Activated CD4-positive, alpha-beta T cell treated with anti-CD3 and anti-CD28 coated beads for 1 hour (primary cell): ENCODE results near the gene SLFN12L.
"Not testable (repeated sequence)": the region's sequence is repeated elsewhere in the genome, so short reads cannot be mapped to it uniquely, and the experiment has no call there.

ENCODE experiments used
- DNase-seq: peaks from one replicate; pipeline ENCODE4 v3.0.0-alpha.2; 2020

Gene SLFN12L

DNA sequence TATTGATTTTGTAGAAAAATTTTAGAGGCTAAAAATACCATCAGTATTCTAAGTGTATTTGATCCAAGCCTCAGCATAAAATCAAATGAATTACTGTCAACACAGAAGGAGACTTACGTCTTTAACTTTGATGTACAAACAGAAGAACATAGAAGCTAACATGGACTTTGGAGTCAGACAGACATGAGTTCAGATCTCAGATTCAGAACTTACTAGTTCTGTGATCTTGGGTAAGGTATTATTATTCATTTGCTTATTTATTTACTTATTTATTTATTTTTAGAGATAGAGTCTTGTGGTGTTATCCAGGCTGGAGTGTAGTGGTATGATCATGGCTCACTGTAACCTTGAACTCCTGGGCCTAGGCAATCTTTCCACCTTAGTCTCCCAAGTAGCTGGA lies 4.0 kb upstream of the SLFN12L start:
- DNase-seq = no peak

- no peak for DNase-seq
Observed at GRCh38 chr17:35540589-35541404, 3.3 kb upstream of the SLFN12L start.

GRCh38 chr17:35539659-35540026 lies 2.2 kb upstream of the SLFN12L start:
- DNase-seq = no peak

GRCh38 chr17:35536664-35537171 lies 760 bp downstream of the SLFN12L start:
- no peak for DNase-seq

GRCh38 chr17:35535406-35535805 lies 2.1 kb downstream of the SLFN12L start:
- DNase-seq = not testable (repeated sequence)

DNA sequence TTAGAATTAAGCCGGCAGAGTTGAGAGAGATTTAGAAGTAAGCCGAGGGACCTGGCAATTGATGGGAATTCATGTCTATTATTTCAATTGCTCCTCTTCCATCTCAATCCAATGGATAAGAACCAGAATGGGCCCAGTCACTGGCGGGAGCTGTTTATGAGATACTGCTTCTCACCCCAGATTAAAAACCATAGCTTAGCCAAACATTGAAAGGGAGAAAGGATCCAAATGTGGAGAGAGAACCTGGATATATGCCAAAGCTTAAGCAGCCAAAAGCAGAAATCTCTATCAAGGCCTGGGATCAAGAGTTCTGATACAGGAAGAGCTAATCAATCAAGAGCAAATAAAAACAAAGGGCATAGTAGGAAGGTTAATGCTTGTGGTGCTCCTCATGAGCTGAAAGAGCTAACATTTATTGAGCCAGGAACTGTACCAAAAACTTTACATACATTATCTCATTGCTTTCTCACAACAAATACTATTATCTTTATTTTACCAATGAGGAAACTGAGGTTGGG lies 2.8 kb downstream of the SLFN12L start:
- DNase-seq = no peak

- no peak for DNase-seq
Observed at GRCh38 chr17:35531160-35531559, 6.3 kb downstream of the SLFN12L start.

DNA sequence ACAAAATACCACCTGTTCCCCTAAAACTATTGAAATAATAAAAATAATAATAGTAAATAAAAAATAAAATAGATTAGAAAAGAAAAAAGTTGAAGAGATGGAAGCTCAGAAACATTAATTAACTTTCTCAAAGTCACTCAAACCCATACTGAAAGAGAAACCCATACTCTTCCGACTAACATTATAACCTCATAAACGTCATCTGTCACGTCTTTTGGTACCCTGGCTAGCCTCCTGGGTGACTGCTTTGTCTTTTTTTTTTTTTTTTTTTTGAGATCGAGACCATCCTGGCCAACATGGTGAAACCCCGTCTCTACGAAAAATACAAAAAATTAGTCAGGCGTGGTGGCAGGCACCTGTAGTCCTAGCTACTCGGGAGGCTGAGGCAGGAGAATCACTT lies 7.6 kb downstream of the SLFN12L start:
- no peak for DNase-seq

GRCh38 chr17:35529326-35529725 lies 8.2 kb downstream of the SLFN12L start:
- DNase-seq = not testable (repeated sequence)

GRCh38 chr17:35523296-35523695 lies 14.2 kb downstream of the SLFN12L start:
- DNase-seq = no peak

DNA sequence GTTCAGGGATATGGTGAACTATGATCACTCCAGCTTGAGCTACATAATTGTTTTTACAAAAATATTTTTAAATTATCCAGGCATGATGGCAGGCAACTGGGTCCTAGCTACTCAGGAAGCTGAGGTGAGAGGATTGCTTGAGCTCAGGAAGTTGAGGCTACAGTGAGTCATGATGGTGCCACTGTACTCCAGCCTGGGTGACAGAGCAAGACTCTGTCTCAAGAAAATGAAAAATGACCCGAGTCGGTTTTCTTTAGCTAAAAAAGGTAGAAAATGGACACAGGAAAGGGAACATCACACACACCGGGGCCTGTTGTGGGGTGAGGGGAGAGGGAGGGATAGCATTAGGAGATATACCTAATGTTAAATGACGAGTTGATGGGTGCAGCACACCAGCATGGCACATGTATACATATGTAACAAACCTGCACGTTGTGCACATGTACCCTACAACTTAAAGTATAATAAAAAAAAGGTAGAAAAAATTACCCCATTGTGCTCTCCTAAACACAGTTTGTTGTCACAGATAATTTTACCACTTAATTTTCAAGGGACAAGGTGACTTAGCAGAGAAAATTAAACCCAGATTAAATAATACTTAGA lies 15.7 kb downstream of the SLFN12L start:
- DNase-seq = not testable (repeated sequence)

GRCh38 chr17:35521150-35521549 lies 16.3 kb downstream of the SLFN12L start:
- DNase-seq = no peak

DNA sequence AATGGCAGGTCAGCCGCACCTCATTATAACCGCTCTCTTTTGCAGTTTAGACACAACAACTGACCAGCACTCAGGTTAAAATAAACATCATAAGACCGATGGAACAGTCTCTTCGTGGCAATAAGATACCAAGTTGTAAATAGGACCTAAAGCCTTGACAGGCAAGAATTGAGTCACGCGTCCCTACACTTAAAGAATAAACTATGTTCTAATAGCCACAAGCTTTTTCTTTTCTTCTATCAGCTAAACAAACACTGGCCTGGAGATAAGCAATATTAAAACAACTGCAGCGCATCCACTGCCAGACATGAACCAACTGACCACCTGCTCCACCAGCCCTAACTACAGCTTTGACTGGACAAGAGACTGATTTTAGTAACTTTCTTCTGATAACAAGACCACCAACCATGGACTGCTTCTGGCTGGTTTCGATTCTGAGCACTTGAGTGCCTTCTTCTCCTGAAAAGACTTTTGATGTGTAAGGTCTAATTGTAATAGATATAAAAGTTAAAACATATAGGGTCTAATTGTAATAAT lies 17.5 kb downstream of the SLFN12L start:
- DNase-seq = no peak

- DNase-seq = no peak
Observed at GRCh38 chr17:35519439-35519838, 18.0 kb downstream of the SLFN12L start.

- not testable (repeated sequence) for DNase-seq
Observed at GRCh38 chr17:35518431-35518830, 19.0 kb downstream of the SLFN12L start.

- DNase-seq = no peak
Observed at GRCh38 chr17:35515027-35515426, 22.5 kb downstream of the SLFN12L start.

DNA sequence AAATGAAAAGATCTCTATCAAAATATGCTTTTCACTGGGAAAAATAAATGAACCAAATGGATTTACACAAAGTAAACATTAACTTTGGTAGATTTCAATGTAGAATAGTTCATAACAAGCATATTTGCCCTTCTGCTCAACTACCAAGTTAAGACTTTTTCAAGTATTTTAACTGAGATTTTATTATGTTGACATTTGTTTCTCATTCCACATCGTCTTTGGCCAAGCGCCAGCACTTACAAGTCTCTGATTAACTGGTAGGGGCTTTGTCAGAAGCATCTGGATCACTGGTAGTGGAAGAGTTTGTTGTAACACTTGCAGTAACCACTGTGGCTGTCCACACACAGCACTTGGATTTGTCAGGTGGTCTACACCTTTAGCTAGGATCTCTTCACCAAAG lies 22.9 kb downstream of the SLFN12L start:
- no peak for DNase-seq

DNA sequence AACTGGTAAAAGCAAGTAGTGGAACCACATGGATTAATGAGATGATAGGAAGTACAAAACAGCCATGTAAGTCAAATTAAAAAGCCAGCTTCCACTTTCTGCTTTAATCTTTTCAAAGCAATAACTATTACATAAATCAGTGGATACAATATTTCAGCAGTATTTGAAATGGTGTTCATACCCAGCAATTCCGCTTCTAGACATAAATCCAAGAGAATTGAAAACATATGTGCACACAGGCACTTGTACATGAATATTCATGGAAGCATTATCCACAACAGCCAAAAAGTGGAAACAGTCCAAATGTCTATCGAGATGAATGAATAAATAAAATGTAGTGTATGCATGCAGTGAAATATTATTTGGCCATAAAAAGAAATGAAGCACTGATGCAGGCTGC lies 27.4 kb downstream of the SLFN12L start:
- DNase-seq = no peak

DNA sequence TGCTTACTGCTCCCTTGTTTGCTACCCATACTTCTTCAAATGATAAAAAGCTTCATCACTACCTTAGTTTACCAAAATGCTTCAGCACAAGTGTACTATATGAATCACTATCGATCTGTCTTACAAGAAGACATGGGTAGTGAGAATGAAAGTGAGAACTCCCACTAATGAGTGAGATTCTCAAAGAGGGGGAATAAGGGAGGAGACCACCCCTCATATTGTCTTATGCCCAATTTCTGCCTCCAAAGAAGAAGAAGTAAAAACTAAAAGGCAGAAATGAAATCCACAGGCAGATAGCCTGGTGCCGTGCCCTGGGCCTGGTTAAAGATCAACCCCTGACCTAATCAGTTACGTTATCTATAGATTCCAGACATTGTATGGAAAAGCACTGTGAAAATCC lies 29.8 kb downstream of the SLFN12L start:
- DNase-seq = not testable (repeated sequence)

DNA sequence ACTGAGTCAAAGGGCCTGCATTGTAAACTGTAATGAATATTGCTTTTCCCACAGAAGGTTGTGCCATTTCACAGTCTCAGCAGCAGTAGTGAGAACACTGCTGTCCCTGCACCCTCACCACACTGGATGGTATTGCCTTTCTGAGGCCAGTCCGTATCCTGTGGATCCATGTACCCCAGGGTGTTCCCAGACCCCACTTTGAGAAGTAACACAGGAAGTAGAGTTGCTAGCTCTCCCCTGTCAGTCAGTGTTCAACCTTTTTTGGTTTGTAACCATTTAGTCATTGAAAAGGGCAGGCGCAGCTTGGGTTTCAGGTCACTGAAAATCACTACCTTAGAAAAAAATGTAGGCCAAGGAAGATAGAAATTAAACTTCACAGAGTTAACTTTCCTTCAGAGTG lies 37.9 kb downstream of the SLFN12L start:
- no peak for DNase-seq

DNA sequence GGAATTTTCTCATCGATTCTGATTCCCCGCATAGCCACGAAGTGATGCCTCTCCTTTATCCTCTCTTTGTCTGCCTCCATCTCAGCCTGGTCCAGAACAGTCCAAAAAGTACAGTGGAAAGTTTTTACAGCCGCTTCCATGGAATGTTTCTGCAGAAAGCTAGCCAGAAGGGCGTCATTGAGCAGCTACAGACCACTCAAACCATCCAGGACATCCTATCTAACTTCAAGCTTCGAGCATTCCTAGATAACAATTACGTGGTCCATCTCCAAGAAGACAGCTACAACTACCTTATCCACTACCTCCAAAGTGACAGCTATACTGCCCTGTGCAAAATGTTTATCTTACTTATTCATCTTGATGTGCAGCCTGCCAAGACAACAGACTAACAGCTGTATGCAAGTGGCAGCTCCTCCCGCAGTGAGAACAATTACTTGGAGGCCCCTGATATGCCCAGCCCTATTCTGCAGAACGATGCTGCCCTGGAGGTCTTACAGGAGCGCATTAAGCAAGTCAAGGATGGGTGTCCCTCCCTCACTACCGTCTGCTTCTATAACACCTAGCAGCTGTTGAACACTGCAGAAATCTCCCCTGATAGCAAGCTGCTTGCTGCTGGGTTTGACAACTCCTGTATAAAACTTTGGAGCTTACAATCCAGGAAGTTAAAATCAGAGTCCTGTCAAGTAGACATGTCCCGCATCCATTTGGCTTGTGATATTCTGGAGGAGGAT lies 38.9 kb downstream of the SLFN12L start:
- no peak for DNase-seq

DNA sequence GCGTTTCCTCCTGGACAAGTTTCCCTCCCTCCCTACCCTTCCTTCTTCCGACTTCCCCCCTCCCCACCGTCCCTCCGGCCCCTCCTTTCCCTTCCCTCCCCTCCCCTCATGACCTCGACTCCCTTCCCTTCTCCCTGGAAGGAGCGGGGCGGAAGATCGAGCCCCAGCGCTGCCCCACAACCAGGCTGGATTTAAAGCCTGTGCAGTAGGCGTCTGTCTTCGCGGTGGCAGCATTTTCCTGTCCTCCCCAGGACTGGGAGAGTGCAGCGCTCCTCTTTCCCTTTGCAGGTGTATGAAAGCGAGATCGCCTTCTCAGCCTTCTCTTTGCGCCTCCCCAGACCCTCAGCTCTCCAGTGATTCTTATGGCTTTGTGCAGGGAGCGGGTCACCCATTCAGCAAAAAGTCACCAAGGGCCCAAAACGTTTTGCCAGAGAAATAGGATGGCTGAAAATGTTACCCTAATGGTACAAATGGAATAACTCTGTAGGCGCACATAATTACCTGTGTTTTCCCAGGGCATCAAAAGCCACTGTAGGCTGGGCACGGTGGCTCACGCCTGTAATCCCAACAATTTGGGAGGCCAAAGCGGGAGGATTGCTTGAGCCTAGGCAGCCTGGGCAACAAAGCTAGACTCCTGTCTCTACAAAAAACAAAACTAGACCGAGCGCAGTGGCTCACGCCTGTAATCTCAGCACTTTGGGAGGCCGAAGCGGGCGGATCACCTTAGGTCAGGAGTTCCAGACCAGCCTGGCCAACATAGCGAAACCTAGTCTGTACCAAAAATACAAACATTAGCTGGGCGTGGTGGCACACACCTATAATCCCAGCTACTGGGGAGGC lies 40.8 kb downstream of the SLFN12L start:
- DNase-seq = no peak
